WI38 (cell line): Measurements from ENCODE around the gene PARK7.

Source experiments
- H3K4me3 ChIP-seq: 2 replicates; pipeline ENCODE4 v1.5.1; 2011; ENCODE audit warnings: low read depth, mild to moderate bottlenecking, control low read depth, low read length
- TF ChIP-seq, protein P1 (sequence below): IDR thresholded peaks from 2 replicates; pipeline ENCODE4 v1.5.1; 2012; ENCODE audit warnings: low read depth, mild to moderate bottlenecking, control low read depth, low read length

Gene PARK7

DNA sequence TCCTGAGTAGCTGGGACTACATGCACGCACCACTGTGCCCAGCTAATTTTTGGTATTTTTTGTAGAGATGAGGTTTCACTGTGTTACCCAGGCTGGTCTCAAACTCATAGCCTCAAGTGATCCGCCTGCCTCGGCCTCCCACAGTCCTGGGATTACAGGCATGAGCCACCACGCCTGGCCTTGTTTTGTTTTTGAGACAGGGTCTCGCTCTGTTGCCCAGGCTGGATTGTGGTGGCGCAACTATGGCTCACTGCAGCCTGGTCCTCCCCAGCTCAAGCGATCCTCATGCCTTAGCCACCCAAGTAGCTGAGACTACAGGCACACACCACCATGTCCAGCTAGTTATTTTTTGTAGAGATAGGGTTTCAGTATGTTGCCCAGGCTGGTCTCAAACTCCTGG, 26.0 kb downstream of the PARK7 start:
- H3K4me3 ChIP-seq, result no peak overlapping the region
- TF ChIP-seq, protein P1, sequence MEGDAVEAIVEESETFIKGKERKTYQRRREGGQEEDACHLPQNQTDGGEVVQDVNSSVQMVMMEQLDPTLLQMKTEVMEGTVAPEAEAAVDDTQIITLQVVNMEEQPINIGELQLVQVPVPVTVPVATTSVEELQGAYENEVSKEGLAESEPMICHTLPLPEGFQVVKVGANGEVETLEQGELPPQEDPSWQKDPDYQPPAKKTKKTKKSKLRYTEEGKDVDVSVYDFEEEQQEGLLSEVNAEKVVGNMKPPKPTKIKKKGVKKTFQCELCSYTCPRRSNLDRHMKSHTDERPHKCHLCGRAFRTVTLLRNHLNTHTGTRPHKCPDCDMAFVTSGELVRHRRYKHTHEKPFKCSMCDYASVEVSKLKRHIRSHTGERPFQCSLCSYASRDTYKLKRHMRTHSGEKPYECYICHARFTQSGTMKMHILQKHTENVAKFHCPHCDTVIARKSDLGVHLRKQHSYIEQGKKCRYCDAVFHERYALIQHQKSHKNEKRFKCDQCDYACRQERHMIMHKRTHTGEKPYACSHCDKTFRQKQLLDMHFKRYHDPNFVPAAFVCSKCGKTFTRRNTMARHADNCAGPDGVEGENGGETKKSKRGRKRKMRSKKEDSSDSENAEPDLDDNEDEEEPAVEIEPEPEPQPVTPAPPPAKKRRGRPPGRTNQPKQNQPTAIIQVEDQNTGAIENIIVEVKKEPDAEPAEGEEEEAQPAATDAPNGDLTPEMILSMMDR, result no peak

DNA sequence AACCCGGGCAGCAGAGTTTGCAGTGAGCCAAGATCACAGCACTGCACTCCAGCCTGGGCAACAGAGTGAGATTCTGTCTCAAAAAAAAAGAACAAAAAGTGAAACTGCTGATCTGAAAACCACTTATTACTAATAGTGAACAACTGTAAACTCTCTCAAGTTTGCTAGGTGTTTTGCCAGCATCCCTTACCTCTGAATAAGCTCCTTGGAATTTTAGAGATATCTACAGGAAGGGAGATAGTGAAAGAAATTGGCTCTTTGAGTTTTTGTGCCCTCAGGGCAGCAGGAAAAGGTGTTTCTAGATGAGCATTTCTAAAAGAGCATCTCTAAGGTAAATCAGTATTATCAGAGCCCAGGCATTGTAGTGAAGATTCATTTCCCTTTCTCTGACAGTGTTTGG, 27.1 kb downstream of the PARK7 start:
- TF ChIP-seq, protein P1, result no peak
- no peak overlapping the region for H3K4me3 ChIP-seq

DNA sequence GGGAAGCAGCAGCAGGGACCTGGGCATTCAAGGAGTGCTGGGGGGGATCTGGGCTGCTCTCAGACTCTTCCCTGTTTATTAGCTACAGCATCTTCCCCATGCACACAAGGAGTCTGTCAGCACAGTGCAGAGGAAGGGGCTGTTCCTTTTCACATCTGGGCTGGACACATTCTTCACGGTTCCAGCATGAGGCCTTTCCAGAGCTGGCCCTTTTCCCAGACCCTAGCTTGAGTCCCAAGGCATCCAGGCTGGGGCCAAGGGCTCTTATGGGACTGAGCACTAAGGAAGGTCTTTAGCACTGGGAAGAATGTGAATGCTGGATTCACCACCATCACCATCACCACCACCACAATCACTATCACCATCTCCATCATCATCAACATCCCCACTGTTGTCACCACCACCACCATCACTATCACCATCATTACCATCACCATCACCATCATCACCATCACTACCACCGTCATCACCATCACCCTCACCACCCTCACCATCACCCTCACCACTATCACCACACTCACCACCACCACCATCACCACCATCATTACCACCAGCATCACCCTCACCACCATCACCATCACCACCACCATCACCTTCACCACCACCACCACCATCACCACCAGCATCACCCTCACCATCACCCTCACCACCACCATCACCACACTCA, 28.4 kb downstream of the PARK7 start:
- no peak overlapping the region for H3K4me3 ChIP-seq
- TF ChIP-seq, protein P1, result no peak

DNA sequence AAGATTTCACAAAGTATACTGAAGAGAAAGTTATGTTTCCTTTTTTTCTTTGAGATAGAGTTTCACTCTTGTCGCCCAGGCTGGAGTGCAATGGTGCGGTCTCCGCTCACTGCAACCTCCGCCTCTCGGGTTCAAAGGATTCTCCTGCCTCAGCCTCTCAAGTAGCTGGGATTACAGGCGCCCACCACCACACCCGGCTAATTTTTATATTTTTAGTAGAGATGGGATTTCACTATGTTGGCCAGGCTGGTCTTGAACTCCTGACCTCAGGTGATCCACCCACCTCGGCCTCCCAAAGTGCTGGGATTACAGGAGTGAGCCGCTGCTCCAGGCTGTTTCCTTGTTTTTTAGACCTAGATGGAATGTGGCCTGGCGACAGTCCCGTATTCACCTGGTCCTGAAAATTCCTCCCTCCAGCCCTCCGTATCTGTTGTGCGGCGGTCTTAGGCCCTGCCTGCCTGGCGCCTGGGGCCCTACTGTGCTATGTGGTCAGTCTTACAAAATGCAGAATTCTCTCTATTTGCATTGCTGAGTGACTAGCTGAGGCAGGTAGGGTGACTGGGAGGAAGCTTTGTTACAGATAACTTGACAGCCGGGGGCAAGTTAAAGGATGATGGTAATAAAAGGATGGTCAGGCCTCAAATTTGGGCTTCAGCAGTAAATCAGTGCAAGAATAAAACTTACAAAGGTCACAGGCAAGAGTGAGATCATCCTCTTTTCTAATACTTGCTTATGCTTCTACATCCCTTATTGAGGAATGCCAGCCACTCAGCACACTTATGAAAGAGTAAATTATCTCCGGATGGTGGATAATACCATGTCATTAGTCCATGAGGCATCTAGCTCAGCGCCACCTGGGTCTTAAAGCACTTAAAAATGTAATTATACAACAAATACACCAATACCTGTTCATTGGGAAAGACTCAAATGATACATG, 30.3 kb downstream of the PARK7 start:
- no peak overlapping the region for H3K4me3 ChIP-seq
- TF ChIP-seq, protein P1, result no peak

DNA sequence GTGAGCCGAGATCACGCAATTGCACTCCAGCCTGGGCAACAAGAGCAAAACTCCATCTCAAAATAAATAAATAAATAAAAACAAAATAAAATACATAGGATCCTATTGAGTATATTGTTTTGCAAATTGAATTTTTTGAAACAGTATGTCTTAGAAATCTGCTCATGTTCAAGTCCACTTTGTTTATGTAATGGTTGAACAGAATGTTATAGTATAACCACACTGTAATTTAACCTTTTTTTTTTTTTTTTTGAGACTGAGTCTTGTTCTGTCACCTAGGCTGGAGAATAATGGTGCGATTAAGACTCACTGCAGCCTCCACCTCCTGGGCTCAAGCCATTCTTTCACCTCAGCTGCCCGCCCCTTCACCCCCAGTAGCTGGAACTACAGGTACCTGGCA, 31.4 kb downstream of the PARK7 start:
- no peak overlapping the region for H3K4me3 ChIP-seq
- TF ChIP-seq, protein P1, result no peak

DNA sequence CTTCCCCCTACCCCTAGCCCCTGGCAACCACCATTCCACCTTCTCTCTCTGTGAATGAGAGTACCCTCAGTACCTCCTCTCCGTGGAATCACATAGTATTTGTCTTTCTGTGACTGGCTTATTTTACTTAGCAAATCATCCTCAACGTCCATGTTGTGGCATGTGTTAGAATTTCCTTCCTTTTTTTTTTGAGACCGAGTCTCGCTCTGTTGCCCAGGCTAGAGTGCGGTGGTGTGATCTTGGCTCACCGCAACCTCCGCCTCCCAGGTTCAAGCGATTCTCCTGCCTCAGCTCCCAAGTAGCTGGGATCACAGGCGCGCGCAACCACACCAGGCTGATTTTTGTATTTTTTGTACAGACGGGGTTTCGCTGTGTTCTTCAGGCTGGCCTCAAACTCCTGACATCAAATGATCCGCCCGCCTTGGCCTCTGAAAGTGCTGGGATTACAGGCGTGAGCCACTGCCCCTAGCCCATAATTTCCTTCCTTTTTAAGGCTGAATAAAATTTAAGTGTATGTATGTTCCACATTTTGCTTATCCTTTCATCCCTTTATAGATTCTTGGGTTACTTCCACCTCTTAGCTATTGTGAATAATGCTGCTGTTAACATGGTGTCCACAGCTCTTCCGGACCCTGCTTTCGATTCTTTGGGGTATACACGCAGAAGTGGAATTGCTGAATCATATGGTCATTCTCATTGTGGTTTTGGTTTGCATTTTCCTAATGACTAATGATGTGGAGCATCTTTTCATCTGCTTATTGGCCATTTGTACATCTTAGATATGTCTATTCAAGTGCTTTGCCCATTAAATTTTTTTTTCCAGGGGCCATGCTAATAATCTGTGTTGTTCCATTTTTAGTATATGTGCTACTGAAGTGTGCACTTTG, 32.3 kb downstream of the PARK7 start:
- no peak overlapping the region for H3K4me3 ChIP-seq
- TF ChIP-seq, protein P1, result no peak
